Stimulated activated CD4-positive, alpha-beta T cell treated with anti-CD3 and anti-CD28 coated beads, Interleukin-2, amount 100 ng/mL, for 4 hours (primary cell): ENCODE results near the gene PRB2.
"Not testable (repeated sequence)": the region's sequence is repeated elsewhere in the genome, so short reads cannot be mapped to it uniquely, and the experiment has no call there.

Experiments used
- DNase-seq: peaks from one replicate; pipeline ENCODE4 v3.0.0-alpha.2; 2020; ENCODE audit warnings: low read depth

PRB2 gene

GRCh38 chr12:11395467-11395866 is at the start of gene PRB2:
TSS of gene PRB2 (minus strand) at chr12:11395567. CDS start at chr12:11395529, 38 bp downstream.
- not testable (repeated sequence) for DNase-seq

GRCh38 chr12:11437966-11438365 is 42.6 kb upstream of the PRB2 start:
- DNase-seq = no peak

GRCh38 chr12:11433664-11434063 is 38.3 kb upstream of the PRB2 start:
- DNase-seq = no peak

- DNase-seq = no peak
Measured at GRCh38 chr12:11431486-11431885, 36.1 kb upstream of the PRB2 start.

GRCh38 chr12:11427341-11427740 is 32.0 kb upstream of the PRB2 start:
- DNase-seq = no peak

- DNase-seq = no peak
Measured at GRCh38 chr12:11412731-11413130, 17.4 kb upstream of the PRB2 start.

- no peak for DNase-seq
Measured at GRCh38 chr12:11408096-11408495, 12.7 kb upstream of the PRB2 start.

GRCh38 chr12:11397366-11397765 is 2.0 kb upstream of the PRB2 start:
- no peak for DNase-seq

- DNase-seq = not testable (repeated sequence)
Measured at GRCh38 chr12:11391456-11391855, 3.9 kb downstream of the PRB2 start.

- DNase-seq = not testable (repeated sequence)
Measured at GRCh38 chr12:11377420-11377819, 17.9 kb downstream of the PRB2 start.

- DNase-seq = no peak
Measured at GRCh38 chr12:11361151-11361550, 34.2 kb downstream of the PRB2 start.

GRCh38 chr12:11360205-11360883 is 35.0 kb downstream of the PRB2 start:
- not testable (repeated sequence) for DNase-seq

GRCh38 chr12:11351736-11352135 is 43.6 kb downstream of the PRB2 start:
- not testable (repeated sequence) for DNase-seq

- DNase-seq = no peak
Measured at GRCh38 chr12:11348439-11348838, 46.9 kb downstream of the PRB2 start.

GRCh38 chr12:11347810-11348209 is 47.6 kb downstream of the PRB2 start:
- DNase-seq = no peak

- DNase-seq = no peak
Measured at GRCh38 chr12:11344500-11344899, 50.9 kb downstream of the PRB2 start.
